Activated CD8-positive, alpha-beta memory T cell treated with anti-CD3 and anti-CD28 coated beads, Interleukin-2, amount 50 U/mL, for 4 hours (primary cell): ENCODE measurements around the gene FMC1.
A peak's percentile ranks its signal among the peaks of the same experiment; 100 is the strongest.
"Not testable (repeated sequence)": the region's sequence is repeated elsewhere in the genome, so short reads cannot be mapped to it uniquely, and the experiment has no call there.

Source experiments
- DNase-seq: peaks from one replicate; pipeline ENCODE4 v3.0.0-alpha.2; 2020

Gene FMC1

GRCh38 chr7:139340808-139341057, 404 bp upstream of the FMC1 start:
- no peak for DNase-seq

- DNase-seq, result no peak
These were observed 664 bp downstream of the FMC1 start for GRCh38 chr7:139341776-139342226.

GRCh38 chr7:139345042-139345441, 3.9 kb downstream of the FMC1 start:
- no peak for DNase-seq

- DNase-seq, result no peak
These were observed 9.9 kb downstream of the FMC1 start for GRCh38 chr7:139351027-139351426.

DNA sequence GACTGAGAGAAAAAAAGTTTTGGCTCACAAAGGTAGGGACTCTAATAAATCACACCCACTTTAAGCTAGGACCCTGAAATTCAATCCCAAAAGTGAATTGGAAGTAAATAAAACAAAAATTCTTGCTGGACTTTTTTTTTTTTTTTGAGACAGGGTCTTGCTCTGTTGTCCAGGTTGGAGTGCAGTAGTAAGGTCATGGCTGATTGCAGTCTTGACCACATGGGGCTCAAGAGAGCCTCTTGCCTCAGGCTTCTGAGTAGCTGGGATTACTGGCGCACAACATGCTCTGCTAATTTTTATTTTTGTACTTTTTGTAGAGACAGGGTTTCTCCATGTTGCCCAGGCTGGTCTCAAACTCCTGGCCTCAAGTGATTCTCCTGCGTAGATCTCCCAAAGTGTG, 13.6 kb downstream of the FMC1 start:
- DNase-seq, result no peak

DNA sequence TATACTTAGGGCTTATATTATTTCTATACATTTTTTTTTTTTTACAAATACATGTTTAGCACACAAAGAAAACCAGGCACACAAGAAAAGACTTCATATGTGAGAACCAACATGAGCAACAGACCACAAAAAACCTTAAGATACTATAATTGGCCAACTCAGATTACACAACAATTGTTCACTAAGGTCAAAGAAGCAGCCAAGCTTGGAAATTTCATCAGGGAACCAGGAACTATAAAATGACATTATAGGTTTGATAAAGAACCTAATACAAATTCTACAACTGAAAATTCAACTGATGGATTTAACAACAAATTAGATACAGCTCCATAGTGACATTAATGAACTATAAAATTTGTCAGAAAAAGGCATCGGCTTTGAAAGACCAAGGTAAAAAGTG, 14.2 kb downstream of the FMC1 start:
- no peak for DNase-seq

DNA sequence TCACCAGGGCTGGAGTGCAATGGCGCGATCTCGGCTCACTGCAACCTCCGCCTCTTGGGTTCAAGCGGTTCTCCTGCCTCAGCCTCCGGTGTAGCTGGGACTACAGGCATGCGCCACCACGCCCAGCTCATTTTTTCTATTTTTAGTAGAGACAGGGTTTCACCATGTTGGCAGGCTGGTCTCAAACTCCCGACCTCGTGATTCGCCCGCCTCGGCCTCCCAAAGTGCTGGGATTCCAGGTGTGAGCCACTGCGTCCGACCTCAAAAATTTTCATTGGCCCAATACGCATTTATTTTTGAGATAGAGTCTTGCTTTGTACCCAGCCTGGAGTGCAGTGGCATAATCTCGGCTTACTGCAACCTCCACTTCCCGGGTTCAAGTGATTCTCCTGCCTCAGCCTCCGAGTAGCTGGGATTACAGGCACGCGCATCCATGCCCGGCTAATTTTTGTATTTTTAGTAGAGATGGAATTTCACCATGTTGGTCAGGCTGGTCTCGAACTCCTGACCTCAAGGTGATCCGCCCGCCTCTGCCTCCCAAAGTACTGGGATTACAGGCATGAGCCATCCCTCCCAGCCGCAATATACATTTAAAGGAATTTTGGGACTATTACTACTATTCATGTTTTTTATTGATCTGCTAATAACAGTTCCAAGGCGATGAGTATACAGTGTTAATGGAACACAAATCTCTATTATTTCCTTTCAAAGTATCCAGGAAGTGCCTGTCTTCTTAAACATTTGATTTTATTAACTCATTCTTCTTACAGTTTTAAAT, 16.8 kb downstream of the FMC1 start:
- not testable (repeated sequence) for DNase-seq

- DNase-seq, result peak; percentile 27
These were observed 17.6 kb downstream of the FMC1 start for GRCh38 chr7:139358541-139359365.

GRCh38 chr7:139359366-139360209, 18.5 kb downstream of the FMC1 start, which contains the start of gene LUC7L2:
Gene LUC7L2, plus strand, starts transcription at chr7:139359894. Its CDS starts 368 bp downstream, at chr7:139360262.
- peak; percentile 100 for DNase-seq

GRCh38 chr7:139360210-139360947, 19.2 kb downstream of the FMC1 start:
- DNase-seq, result peak; percentile 98

- no peak for DNase-seq
These were observed 19.8 kb downstream of the FMC1 start for GRCh38 chr7:139360948-139361307.

DNA sequence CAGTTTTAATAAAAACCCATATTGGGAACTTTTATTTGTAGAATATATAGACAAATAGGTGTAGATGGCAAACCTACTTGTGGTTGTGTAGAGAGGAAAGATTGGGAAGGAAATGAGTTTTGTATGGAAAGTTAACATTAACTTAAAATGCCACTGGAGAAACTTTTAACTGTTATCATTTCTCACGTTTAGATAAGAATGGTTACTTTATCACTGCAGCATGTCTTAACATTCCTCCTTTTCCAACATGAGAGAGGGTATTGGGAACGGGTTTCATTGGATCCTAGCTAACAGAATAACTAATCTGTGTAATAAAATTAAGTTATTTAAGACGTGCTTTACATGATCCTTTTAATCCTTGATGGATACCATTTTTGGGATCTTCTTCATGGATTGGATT, 20.4 kb downstream of the FMC1 start:
- DNase-seq, result no peak

GRCh38 chr7:139362302-139362701, 21.2 kb downstream of the FMC1 start:
- DNase-seq, result no peak

GRCh38 chr7:139362981-139363380, 21.8 kb downstream of the FMC1 start:
- no peak for DNase-seq

GRCh38 chr7:139365336-139365735, 24.2 kb downstream of the FMC1 start:
- no peak for DNase-seq

DNA sequence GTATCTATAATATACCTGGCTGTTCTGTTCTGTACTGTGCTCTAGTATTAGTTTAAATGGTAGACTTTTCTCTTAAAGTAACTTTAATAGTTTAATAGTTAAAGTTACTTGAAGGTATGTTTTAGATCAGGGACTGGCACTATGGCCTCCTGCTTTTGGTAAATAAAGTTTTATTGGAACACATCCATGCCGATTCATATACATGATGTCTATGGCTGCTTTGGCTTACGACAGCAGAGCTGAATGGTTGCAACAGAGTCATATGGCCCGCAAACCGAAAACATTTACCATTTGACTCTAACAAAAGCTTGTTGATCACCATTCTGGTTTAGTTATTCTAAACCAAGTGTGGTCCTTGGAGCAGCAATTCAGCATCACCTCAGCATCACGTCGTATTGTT, 25.3 kb downstream of the FMC1 start:
- DNase-seq, result no peak

GRCh38 chr7:139367438-139368155, 26.5 kb downstream of the FMC1 start:
- DNase-seq, result no peak

GRCh38 chr7:139370301-139370942, 29.3 kb downstream of the FMC1 start:
- DNase-seq, result no peak

DNA sequence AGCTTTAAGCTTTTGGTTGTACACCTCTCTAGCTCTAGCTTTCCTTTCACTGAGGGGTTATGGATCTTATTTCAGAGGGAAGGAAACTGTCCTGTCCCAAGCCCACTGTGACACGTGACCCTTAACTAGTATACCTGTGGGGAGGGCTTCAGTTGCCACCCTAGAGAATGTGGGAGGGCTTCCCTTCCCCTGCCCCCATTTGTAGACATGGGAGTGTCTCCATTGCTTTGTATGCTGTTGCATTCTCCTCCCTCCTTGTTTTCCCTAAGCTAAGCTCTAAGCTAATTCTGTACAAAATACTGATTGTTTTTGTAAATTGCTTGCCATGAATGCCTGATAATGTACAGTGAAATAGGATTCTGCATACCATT, 29.8 kb downstream of the FMC1 start:
- no peak for DNase-seq

DNA sequence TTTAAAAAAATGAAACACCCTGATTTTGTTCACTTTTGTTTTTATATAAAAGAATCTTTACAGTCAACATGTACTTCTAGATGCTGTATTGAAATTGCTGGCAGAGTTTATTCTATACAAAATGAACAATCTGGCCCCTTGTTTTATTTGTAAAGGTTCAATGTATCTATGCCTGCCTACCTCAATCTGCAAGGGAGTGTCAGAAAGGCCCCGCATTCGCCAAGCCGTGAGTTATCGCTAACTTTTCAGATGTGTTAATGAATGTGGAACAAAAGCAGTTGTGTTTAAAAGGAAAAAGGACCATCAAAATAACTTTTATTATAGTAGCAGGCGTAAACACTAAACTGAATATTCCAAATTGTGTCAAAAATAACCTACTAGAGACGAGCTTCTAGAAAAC, 33.1 kb downstream of the FMC1 start:
- DNase-seq, result no peak

- DNase-seq, result no peak
These were observed 41.3 kb downstream of the FMC1 start for GRCh38 chr7:139382439-139382838.

DNA sequence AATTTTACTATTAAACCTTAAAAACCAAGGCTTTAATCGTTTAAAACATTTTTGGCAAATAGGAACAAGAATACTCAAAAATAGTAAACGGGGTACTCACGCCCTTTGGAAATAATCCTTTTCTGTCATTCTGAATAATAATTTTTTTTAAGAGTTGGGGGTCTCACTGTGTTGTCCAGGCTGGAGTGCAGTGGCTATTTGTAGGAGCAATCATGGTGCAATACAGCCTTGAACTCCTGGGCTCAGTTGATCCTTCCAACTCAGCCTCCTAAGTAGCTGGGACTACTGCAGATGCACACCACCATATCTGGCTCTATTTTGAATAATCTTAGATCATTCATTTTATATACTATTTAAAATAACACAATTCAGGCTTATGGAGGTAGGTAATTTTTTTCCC, 43.5 kb downstream of the FMC1 start:
- no peak for DNase-seq
